HK-2 (cell line): ENCODE results near the gene NAA10.

Experiments
- DNase-seq: peaks from one replicate; pipeline ENCODE4 v3.0.0-alpha.2; 2018; ENCODE audit not compliant: unreplicated experiment

NAA10 gene

GRCh38 chrX:153966841-153967535 lies 32.2 kb upstream of the NAA10 start:
- no peak for DNase-seq

DNA sequence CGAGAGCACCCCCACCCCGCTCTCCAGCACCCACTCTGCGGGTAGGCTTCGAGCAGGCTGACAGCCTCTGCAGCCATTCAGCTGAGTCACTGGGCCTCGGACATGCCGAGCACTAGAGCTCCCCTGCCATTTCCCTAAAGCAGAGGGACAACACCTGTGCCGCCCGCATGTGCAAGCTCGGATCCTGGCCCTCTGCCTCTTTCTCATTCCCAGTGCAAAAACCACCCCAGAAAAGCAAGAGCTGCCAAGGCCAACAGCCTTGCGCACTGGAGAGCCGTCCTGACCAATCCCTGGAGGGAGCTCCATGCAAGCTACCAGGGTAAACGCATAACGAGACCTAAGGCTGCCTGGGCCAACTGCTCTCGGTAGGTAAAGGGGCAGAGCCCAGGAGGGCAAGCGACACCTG lies 31.4 kb upstream of the NAA10 start:
- no peak for DNase-seq

GRCh38 chrX:153965406-153965805 lies 30.6 kb upstream of the NAA10 start:
- DNase-seq: no peak

DNA sequence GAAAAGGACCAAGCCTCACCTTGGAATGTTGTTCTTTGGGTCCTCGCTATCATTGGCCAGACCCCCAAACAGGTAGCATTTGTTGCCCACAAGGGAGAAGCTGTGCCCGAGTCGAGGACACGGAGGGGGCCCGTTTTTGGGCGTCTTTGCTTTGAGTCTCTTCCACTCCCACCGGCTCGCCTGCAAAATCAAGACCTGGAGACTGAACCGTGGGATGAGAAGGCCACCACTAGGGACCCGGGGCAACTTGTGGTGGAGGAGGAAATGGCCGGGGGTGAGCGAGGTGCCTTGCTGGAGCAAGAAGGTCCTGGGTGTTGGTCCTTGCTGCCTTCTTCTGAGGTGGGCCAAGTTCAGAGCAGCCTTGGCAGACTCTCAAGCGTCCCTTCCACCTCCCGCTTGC lies 29.3 kb upstream of the NAA10 start:
- DNase-seq: no peak

DNA sequence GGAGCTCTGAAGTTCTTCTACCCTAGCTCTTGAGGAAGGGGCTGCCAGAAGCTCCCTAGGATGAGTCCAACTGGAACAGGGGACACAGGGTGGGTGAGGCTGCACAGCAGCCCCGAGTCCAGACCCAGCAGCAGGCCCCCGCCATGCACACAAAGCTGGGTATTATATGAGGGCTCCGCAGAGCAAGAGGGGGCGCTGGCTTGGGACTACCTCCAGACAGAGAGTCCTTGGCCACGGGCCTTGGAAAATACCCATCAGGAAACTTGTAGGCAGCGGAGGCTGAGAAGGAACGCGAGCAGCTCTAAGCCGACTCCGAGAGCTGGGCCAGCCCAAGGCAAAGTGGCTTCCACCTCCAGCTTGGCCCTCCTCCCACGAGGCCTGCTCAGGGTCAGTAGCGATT lies 28.7 kb upstream of the NAA10 start:
- no peak for DNase-seq

DNA sequence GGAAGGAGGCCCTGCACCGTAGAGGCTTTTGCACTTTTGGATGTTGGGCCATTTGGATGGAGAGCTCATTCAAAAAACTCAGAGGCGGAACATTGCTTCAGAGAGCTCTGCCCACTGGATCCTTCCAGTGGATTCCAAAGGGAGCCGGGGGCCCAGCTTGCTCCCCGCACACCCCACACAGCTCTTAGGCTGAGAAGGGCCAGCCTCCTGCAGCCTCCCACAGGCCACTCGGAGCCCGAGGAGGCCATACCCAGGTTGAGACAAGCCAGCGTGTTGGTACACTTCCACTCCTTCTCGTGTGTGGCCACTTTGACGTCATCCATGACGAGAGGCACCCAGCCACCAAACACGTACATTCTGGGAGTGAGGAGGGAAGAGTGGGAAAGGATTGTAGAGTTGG lies 26.5 kb upstream of the NAA10 start:
- no peak for DNase-seq

DNA sequence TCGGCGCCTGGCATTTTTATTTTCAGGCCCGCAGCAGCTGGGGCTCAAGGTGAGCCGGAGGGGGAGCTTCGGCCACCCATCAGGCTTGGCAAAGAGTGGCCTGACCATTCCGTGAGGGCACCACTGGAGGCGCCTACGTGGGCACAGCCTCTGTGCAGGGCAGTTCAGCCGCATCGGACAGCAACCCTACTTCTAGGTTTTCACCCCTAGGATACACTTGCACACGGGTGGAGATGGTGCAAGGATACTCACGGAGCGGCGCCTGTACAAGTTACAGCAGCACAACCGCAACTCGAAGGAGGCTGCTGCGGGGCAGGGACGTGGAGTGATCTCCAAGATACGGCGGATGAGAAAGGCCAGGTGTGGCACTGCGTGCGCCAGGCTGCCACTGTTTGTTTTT lies 25.9 kb upstream of the NAA10 start:
- no peak for DNase-seq

GRCh38 chrX:153960077-153960476 lies 25.2 kb upstream of the NAA10 start:
- DNase-seq: no peak

GRCh38 chrX:153959649-153960048 lies 24.8 kb upstream of the NAA10 start:
- no peak for DNase-seq

DNA sequence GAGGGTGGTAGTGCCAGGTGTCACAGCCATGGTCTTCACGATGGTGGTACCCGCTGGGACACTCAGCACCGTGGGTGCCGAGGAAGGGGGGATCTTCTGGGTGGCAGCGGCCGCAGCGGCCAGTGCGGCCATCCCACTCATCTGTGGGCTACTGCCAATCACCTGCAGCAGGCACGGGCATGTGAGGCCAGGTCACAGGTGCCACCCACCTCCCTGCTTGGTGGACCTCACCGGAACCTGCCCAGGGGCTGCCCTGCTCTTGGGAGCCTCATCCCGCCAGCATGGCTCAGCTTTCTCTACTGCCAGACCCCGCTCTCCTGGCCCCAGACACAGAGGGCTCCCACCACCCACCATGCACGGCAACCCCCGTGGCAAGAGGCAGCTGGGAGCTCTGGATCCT lies 23.8 kb upstream of the NAA10 start:
- no peak for DNase-seq

GRCh38 chrX:153957224-153957623 lies 22.4 kb upstream of the NAA10 start:
- no peak for DNase-seq

- no peak for DNase-seq
Observed at GRCh38 chrX:153956044-153956907, 21.4 kb upstream of the NAA10 start.

- no peak for DNase-seq
Observed at GRCh38 chrX:153955228-153955732, 20.4 kb upstream of the NAA10 start.

GRCh38 chrX:153954558-153955227 lies 19.9 kb upstream of the NAA10 start:
- DNase-seq: no peak

DNA sequence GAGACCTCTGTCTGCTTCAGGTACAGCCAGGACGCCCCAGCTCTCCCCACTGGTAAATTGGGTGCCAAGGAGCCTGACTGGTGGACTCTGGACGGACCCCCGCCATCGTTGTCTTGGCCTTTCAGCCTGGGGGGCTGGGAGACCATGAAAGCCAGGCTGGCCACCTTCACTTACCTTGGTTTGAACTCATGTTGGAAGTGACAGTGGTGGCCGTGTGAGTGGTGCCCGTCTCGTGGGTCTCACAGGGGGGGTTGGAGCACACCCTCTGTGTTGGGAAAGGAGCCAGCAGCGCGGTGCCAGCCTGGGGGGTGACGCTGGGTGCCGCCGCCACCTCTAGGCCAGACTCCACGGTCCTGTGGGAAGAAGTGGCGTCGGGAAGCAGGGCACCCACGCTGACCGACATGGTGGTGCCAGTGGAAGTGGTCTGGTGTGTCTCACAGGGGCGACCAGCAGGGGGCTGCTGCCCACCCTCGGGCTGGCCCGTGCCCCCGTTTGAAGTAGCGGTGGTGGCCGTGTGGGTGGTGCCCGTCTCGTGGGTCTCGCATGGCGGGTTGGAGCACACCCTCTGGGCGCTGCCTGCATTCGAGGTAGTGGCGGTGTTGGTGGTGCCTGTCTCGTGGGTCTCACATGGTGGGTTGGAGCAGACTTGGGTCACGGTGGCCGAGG lies 19.2 kb upstream of the NAA10 start:
- no peak for DNase-seq

DNA sequence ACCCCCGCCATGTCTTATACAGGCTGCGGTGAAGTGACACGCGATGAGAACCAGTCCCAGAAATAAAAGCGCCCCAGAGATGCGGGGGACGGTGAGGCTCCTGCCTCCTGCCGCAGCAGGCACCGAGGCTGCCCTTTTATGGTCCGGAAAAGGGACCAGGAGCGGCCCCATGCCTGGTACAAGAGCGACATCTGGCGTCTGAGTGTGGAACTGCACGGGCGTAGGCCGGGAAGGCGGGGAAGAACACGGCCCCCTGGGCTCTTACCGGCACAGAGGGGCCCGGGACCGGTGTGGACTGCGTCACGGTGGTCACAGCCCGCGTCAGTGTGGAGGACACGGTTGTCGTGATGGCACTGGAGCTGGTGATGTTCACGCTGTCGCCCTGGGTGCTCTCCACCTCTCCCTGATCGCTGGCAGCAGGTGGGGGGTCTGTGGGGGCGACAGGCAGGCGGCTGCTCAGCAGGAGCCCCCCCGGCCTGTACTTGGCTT lies 18.5 kb upstream of the NAA10 start:
- DNase-seq: peak; percentile 60

DNA sequence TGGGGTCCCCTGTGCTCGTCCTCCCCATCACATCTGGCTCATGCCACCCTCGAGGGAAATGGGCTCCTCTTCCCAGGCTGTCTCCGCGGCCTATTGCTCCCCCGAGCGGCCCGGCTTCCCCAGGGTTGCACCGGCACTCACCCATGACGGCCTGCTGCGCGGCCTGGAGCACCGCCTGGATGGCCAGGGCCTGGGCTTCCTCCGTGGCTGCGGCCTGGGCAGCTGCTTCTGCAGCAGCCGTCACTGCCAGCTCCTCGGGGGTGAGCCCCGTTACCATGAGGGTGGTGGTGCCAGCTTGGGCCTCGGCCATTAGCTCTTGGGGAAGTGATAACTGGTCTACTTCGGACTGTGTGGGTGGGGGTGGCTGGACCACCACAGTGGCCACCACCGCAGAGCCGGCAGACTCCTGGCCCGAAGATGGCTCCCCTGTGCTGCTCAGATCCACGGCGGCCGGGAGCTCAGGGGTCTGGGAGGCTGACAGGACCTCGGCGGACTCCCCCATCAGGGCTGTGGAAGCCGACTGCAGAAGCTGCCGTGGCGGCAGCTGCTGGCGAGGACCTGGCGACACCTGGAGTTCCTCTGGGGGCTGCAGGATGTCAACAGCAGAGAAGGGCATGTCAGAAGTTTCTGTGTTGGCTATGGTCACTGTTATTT lies 17.7 kb upstream of the NAA10 start:
- no peak for DNase-seq

- no peak for DNase-seq
Observed at GRCh38 chrX:153951683-153952372, 17.0 kb upstream of the NAA10 start.

GRCh38 chrX:153950127-153950526 lies 15.3 kb upstream of the NAA10 start:
- DNase-seq: no peak
